Stimulated activated CD8-positive, alpha-beta memory T cell treated with anti-CD3 and anti-CD28 coated beads, Interleukin-4, amount 100 ng/mL, for 1 hour (primary cell): ENCODE data around the gene CYFIP1.

Experiments used
- DNase-seq, 2 donors: peaks; one replicate each; pipeline ENCODE4 v3.0.0-alpha.2; 2020; ENCODE audit warnings: low read depth in 2 of 2, low spot score in 1 of 2

Gene CYFIP1

GRCh38 chr15:22969489-22969888 lies 10.7 kb downstream of the CYFIP1 start:
- DNase-seq = no peak

DNA sequence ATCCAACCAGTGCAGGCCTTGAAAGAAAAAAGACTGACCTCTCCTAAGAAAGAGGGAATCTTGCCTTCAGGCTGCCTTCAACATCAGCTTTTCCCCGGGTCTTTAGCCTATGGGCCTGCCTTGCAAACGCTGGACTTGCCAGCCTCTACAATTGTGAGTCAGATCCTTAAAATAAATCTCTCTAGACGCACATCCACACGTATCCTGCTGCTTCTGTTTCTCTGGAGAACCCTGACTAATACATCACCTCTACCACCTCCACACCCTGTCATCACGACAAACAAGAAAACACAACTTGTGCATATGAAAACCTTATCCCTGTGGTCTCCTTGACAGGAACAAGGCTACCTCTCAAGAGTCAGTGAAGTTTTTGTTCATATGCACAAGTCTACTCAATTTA lies 11.8 kb downstream of the CYFIP1 start:
- DNase-seq = no peak

GRCh38 chr15:22967084-22967770 lies 12.9 kb downstream of the CYFIP1 start:
- DNase-seq = no peak

DNA sequence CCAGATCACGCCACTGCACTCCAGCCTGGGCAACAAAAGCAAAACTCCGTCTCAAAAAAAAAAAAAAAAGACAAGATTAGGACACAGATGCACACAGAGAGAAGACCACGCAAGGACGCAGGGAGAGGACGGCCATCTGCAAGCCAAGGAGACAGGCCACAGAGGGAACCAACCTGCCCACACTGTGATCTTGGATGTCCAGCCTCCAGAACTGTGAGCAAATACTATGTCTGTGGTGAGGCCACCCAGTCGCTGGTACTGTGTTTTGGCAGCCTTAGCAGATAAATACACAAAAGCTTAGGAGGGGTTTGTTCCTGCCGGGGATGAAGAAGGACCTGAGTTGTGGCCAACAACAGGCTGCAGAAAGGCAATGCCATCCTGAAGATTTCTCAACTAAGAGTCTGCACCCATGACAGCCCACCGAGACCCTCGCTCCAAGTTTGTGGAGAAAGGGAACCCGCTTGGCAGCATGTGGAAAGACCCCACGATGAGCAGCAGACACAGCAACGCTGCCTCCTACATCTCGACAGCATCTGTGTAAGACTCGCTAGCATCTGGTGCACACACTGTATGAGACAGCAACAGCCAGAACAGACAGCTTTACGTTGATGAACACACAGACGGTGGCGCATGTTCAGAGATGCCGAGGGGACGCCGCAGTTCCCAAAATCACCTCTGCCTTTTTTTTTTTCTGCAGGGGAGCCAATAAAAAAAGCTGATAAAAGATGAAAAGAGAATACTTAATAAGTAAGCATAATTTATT lies 13.7 kb downstream of the CYFIP1 start:
- no peak for DNase-seq

GRCh38 chr15:22963641-22964040 lies 16.5 kb downstream of the CYFIP1 start:
- no peak for DNase-seq

DNA sequence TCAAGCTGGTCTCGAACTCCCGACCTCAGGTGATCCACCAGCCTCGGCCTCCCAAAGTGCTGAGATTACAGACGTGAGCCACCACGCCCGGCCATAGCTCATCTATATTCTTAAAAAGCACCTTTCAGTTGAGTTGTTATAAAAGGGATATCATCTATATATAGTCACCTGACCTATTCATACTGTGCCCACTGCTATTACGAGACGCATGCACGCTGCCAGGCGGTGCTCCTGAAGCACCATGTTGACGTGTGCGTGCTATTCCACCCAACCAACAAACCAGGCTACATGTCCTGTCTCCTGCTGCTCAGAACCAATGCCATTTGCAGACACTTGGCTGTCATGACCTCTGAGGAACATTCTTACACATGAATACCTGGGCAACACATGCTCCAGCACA lies 17.6 kb downstream of the CYFIP1 start:
- no peak for DNase-seq

GRCh38 chr15:22961762-22962161 lies 18.4 kb downstream of the CYFIP1 start:
- DNase-seq = no peak

- DNase-seq = no peak
These were observed 19.6 kb downstream of the CYFIP1 start for GRCh38 chr15:22960556-22960955.

DNA sequence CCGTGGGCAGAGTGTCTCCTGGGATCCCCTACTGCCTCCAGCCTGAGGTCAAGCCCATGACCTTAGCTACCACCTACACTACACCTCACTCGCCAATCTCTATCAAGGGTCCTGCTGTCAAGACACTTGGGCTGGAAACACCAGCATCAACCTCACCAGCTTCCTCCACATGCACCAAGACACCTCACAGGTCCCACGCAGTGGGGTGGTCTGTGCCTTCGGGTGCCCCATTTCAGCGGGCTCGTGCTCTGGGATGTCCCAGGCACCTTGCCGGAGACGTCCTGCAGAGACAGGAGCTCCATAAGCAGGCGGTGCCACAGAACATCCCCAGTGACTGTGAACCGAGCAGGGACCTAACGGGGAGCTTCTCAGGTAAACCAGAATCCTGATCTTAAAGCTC lies 20.0 kb downstream of the CYFIP1 start:
- no peak for DNase-seq

DNA sequence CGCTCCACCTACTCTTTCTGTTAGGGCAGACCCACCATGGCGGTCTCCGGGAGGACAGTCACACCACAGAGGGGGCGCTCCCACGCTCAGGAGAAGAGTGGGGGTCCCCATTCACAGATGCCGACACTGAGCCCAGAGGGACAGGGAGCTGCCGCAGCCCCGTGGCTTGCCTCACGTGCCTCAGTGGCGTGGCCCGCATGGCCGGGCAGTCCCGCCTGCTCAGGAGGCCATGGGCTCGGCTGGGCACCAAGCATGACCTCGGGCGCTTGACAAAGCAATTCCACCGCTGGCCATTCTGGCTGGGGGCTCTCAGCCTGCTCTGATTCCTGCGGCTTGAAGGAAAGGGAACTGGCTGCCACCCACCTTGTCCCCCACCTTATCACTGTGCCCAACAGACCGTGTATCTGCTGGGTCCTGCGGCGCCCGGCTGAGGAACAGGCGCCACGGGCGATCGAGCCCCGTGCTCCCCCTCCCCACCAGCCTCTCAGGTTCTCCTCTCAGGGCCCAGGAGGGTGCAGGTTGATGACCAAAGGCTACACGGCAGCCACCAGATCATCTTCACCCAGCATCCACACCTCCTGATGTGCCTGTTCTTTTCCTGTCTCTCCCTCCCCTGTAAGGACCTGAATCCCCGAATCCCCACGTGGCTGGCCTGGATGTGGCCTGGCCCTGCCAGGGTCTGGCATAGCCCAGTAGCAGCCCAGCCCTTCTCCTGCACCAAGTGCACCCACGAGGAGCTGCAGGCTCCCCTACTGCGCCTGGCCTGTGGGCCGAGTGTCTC lies 20.7 kb downstream of the CYFIP1 start:
- no peak for DNase-seq

- DNase-seq = no peak
These were observed 21.5 kb downstream of the CYFIP1 start for GRCh38 chr15:22958487-22959280.

- no peak for DNase-seq
These were observed 23.2 kb downstream of the CYFIP1 start for GRCh38 chr15:22956978-22957260.

- DNase-seq = no peak
These were observed 23.8 kb downstream of the CYFIP1 start for GRCh38 chr15:22956257-22956977.

DNA sequence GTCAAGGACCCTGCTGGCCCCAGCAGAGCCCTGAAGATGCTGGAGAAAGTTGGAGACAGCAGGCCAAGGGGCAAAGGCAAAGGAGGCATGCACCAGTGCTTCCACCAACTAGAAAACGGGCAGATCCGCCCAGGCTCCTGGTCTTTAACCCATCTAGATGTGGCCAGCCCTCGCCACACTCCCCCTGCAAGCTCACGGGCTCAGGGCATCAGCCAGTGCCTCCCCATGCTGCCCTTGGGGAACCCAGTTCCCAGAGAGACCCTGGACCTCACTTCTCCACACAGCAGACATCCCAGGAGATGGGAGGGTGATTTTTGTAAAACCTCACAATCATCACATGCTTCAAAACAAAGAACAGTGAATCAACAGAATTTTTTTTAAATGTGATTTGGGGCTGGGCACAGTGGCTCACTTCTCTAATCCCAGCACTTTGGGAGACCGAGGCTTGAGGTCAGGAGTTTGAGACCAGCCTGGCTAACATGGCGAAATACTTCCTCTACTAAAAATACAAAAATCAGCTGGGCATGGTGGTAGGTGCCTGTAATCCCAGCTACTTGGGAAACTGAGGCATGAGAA lies 24.5 kb downstream of the CYFIP1 start:
- DNase-seq = no peak

- DNase-seq = no peak
These were observed 25.2 kb downstream of the CYFIP1 start for GRCh38 chr15:22954798-22955543.

GRCh38 chr15:22954326-22954725 lies 25.8 kb downstream of the CYFIP1 start:
- DNase-seq = no peak

DNA sequence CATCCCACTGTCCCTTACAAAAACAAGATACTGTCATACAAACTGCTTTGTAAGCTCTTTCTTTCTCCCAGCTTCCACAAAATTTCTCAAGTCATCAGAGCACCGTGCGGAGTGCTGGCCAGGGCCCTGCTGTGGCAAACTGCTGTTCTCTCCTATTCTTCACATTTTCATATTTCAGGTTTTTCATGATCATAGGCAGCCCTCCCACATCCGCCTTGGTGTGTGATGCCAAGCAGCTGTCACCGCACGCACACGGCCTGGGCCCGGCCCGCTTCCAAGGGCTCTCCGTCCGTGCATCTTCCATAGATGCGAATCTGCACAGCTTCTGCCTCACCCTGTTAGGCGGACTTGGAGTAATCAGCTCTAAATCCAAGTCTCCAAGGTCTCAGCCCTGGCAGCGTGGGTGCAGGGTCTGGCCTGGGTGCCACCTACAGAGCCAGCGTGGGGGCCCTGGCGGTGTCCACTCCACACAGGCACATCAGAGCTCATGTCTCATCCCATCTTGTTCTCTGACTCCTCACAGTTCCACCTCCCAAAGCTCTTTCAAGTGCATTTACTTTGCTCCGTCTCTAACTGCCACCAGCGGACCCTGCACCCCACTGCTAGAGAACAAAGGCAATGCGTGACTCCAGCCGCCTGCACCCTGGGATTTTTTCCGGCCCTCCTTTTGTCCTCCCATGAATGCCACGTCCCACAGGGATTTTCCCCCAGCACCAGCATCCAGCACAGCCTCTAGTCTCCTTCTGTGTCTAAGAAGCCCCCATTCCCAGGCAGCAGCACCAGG lies 27.2 kb downstream of the CYFIP1 start:
- no peak for DNase-seq

DNA sequence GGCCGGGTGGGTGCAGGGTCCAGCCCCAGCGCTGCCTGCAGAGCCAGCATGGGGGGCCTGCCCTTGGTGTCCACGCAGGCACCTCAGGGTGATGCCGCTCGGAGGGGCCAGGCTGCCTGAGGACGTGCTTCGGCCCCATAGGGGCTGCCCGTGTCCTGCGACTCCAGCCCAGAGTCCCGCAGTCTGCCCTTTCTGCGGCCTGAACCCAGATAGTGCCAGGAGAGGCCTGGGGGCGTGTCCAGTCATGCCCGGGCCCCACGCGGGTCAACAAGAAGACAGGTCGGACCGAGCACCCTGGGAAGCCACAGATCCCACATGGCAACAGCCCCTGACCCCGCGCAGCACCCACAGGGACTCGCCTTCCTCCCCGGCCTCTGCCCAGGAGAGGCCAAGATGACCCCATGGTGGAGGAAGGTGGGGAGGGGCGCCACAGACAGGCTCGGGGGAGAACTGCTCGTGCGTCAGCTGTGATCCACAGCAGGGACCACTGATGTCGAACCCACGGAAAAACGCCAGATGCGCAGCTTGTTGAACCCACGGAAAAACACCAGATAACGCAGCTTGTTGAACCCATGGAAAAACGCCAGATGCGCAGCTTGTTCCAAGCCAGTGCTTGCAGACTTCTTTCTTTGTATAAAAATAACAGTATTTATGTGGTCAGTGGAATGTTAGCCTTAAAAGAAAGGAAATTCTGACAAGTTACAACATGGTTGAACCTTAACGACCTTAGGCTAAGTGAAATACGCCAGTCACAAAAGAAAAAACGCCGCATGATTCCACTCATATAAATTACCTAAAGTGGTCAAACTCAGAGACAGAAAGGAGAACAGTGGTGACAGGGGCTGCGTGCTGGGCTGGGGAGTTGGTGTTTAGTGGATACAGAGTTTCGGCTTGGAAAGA lies 28.5 kb downstream of the CYFIP1 start:
- no peak for DNase-seq
